HEK293 (cell line): Measurements from ENCODE around the gene LIPE.
A peak's percentile ranks its signal among the peaks of the same experiment; 100 is the strongest.

Experiments
- CTCF ChIA-PET: fragments of 350-600 bp; formaldehyde crosslinking; extraction: SDS; loops from one replicate; lab custom pipeline; 2021; ENCODE audit warnings: antibody characterized with exemption; lab: Yijun Ruan, JAX
- POLR2A ChIA-PET: fragments of 300-600 bp; formaldehyde crosslinking; extraction: SDS; loops from one replicate; lab custom pipeline; 2020; ENCODE audit warnings: antibody characterized with exemption, inconsistent platforms; lab: Yijun Ruan, JAX
- H3K27ac ChIP-seq: fragments of 200-500 bp; sonication (Bioruptor generic); 2 replicates; pipeline ENCODE4 v1.5.1; 2014; ENCODE audit warnings: low read depth, low read length, control low read depth, inconsistent platforms; ENCODE audit errors: extremely low read depth
- H3K36me3 ChIP-seq, 2 experiments: fragments of 200-500 bp in 1 of 2; sonication (Bioruptor generic) in 1 of 2; 1 replicate in 1 of 2; 2 replicates in 1 of 2; pipeline ENCODE4 v1.5.1; 2014 to 2017; ENCODE audit warnings: inconsistent platforms in 2 of 2, low read length in 2 of 2; ENCODE audit not compliant: control insufficient read depth in 2 of 2, insufficient read depth in 1 of 2
- H3K4me1 ChIP-seq: fragments of 200-500 bp; sonication (Bioruptor generic); 2 replicates; pipeline ENCODE4 v1.5.1; 2014; ENCODE audit warnings: mild to moderate bottlenecking, low read length, inconsistent platforms; ENCODE audit not compliant: control insufficient read depth, insufficient read depth
- H3K4me3 ChIP-seq: 2 replicates; pipeline ENCODE4 v1.5.1; 2011; ENCODE audit warnings: low read depth, mild to moderate bottlenecking, control low read depth, low read length, moderate library complexity
- H3K9me3 ChIP-seq: fragments of 200-500 bp; sonication (Bioruptor generic); 2 replicates; pipeline ENCODE4 v1.5.1; 2014; ENCODE audit warnings: low read depth, low read length, inconsistent platforms; ENCODE audit not compliant: control insufficient read depth, insufficient read depth
- BCL11B ChIP-seq: fragments of 450-650 bp; formaldehyde crosslinking; IDR thresholded peaks from 2 replicates; pipeline ENCODE4 v1.5.1; 2016; ENCODE audit warnings: low read depth, missing biosample characterization, missing genetic modification characterization
- KLF16 ChIP-seq: fragments of 450-650 bp; formaldehyde crosslinking; IDR thresholded peaks from 2 replicates; pipeline ENCODE4 v1.5.1; 2017; ENCODE audit warnings: missing biosample characterization, missing genetic modification characterization
- KLF8 ChIP-seq: fragments of 450-650 bp; formaldehyde crosslinking; IDR thresholded peaks from 2 replicates; pipeline ENCODE4 v1.5.1; 2016; ENCODE audit warnings: missing biosample characterization, missing genetic modification characterization
- KLF9 ChIP-seq: fragments of 450-650 bp; formaldehyde crosslinking; IDR thresholded peaks from 2 replicates; pipeline ENCODE4 v1.5.1; 2016; ENCODE audit warnings: missing biosample characterization, missing genetic modification characterization, low read depth
- ZBTB49 ChIP-seq: fragments of 450-650 bp; formaldehyde crosslinking; IDR thresholded peaks from 2 replicates; pipeline ENCODE4 v1.5.1; 2016; ENCODE audit warnings: missing biosample characterization, missing genetic modification characterization, low read depth
- ZEB2 ChIP-seq: fragments of 450-650 bp; formaldehyde crosslinking; IDR thresholded peaks from 2 replicates; pipeline ENCODE4 v1.5.1; 2016; ENCODE audit warnings: missing biosample characterization, missing genetic modification characterization
- ZFP69B ChIP-seq: fragments of 450-650 bp; formaldehyde crosslinking; IDR thresholded peaks from 2 replicates; pipeline ENCODE4 v1.5.1; 2016; ENCODE audit warnings: missing biosample characterization, missing genetic modification characterization
- ZNF114 ChIP-seq: fragments of 450-650 bp; formaldehyde crosslinking; IDR thresholded peaks from 2 replicates; pipeline ENCODE4 v1.5.0; 2017; ENCODE audit warnings: missing biosample characterization, missing genetic modification characterization
- ZNF138 ChIP-seq: fragments of 450-650 bp; formaldehyde crosslinking; IDR thresholded peaks from 2 replicates; pipeline ENCODE4 v1.5.1; 2016; ENCODE audit warnings: missing biosample characterization, missing genetic modification characterization, borderline replicate concordance
- ZNF148 ChIP-seq: fragments of 450-650 bp; formaldehyde crosslinking; IDR thresholded peaks from 2 replicates; pipeline ENCODE4 v1.5.0; 2017; ENCODE audit warnings: missing biosample characterization, missing genetic modification characterization, borderline replicate concordance
- ZNF155 ChIP-seq: fragments of 450-650 bp; formaldehyde crosslinking; IDR thresholded peaks from 2 replicates; pipeline ENCODE4 v1.5.1; 2016; ENCODE audit warnings: missing biosample characterization, missing genetic modification characterization
- ZNF16 ChIP-seq: fragments of 450-650 bp; formaldehyde crosslinking; IDR thresholded peaks from 2 replicates; pipeline ENCODE4 v1.5.1; 2016; ENCODE audit warnings: low read depth, missing biosample characterization, missing genetic modification characterization
- ZNF169 ChIP-seq: fragments of 450-650 bp; formaldehyde crosslinking; IDR thresholded peaks from 2 replicates; pipeline ENCODE4 v1.5.1; 2016; ENCODE audit warnings: missing biosample characterization, missing genetic modification characterization
- ZNF175 ChIP-seq: fragments of 450-650 bp; formaldehyde crosslinking; IDR thresholded peaks from 2 replicates; pipeline ENCODE4 v1.5.1; 2016; ENCODE audit warnings: missing biosample characterization, missing genetic modification characterization
- ZNF248 ChIP-seq: fragments of 450-650 bp; formaldehyde crosslinking; IDR thresholded peaks from 2 replicates; pipeline ENCODE4 v1.5.1; 2017; ENCODE audit warnings: missing biosample characterization, missing genetic modification characterization
- ZNF26 ChIP-seq: fragments of 450-650 bp; formaldehyde crosslinking; IDR thresholded peaks from 2 replicates; pipeline ENCODE4 v1.5.1; 2016; ENCODE audit warnings: missing biosample characterization, missing genetic modification characterization
- ZNF311 ChIP-seq: fragments of 450-650 bp; formaldehyde crosslinking; IDR thresholded peaks from 2 replicates; pipeline ENCODE4 v1.5.1; 2017; ENCODE audit warnings: missing biosample characterization, missing genetic modification characterization, borderline replicate concordance
- ZNF423 ChIP-seq: fragments of 450-650 bp; formaldehyde crosslinking; IDR thresholded peaks from 2 replicates; pipeline ENCODE4 v1.5.1; 2016; ENCODE audit warnings: missing biosample characterization, missing genetic modification characterization
- ZNF473 ChIP-seq: fragments of 450-650 bp; formaldehyde crosslinking; IDR thresholded peaks from 2 replicates; pipeline ENCODE4 v1.5.1; 2017; ENCODE audit warnings: missing biosample characterization, missing genetic modification characterization
- ZNF530 ChIP-seq: fragments of 450-650 bp; formaldehyde crosslinking; IDR thresholded peaks from 2 replicates; pipeline ENCODE4 v1.5.1; 2016; ENCODE audit warnings: low read depth, missing biosample characterization, missing genetic modification characterization
- ZNF549 ChIP-seq: fragments of 450-650 bp; IDR thresholded peaks from 2 replicates; pipeline ENCODE4 v1.5.1; 2018; ENCODE audit warnings: missing biosample characterization, missing genetic modification characterization, mild to moderate bottlenecking, inconsistent platforms, moderate library complexity
- ZNF555 ChIP-seq: fragments of 450-650 bp; formaldehyde crosslinking; conservative IDR thresholded peaks from 2 replicates; pipeline ENCODE4 v1.5.1; 2017; ENCODE audit warnings: missing biosample characterization, mild to moderate bottlenecking, missing genetic modification characterization, inconsistent platforms
- ZNF621 ChIP-seq: fragments of 450-650 bp; formaldehyde crosslinking; IDR thresholded peaks from 2 replicates; pipeline ENCODE4 v1.5.1; 2017; ENCODE audit warnings: missing biosample characterization, missing genetic modification characterization
- ZNF624 ChIP-seq: fragments of 450-650 bp; formaldehyde crosslinking; IDR thresholded peaks from 2 replicates; pipeline ENCODE4 v1.5.1; 2017; ENCODE audit warnings: missing biosample characterization, missing genetic modification characterization
- ZNF639 ChIP-seq: fragments of 450-650 bp; formaldehyde crosslinking; IDR thresholded peaks from 2 replicates; pipeline ENCODE4 v1.5.1; 2016; ENCODE audit warnings: missing biosample characterization, missing genetic modification characterization
- ZNF768 ChIP-seq: fragments of 450-650 bp; formaldehyde crosslinking; IDR thresholded peaks from 2 replicates; pipeline ENCODE4 v1.5.1; 2018; ENCODE audit warnings: missing biosample characterization, mild to moderate bottlenecking, missing genetic modification characterization
- ZSCAN30 ChIP-seq: fragments of 450-650 bp; IDR thresholded peaks from 2 replicates; pipeline ENCODE4 v1.5.1; 2018; ENCODE audit warnings: missing biosample characterization, mild to moderate bottlenecking, missing genetic modification characterization, moderate library complexity

Gene LIPE

GRCh38 chr19:42386974-42387707 is 40.0 kb downstream of the LIPE start (continued):
- TF ChIP-seq ZNF16 (tag by site-specific recombination), result peak; percentile 59
- TF ChIP-seq KLF8 (tag by site-specific recombination), result peak; percentile 83
- TF ChIP-seq ZNF555 (tag by site-specific recombination), result no peak
- no peak for TF ChIP-seq ZNF311 (tag by site-specific recombination)
- no peak for TF ChIP-seq ZNF624 (tag by site-specific recombination)
- no peak for TF ChIP-seq ZNF248
- no peak for TF ChIP-seq ZNF155

- Histone ChIP-seq H3K4me3 (no peak overlapping the region), H3K4me1 (no peaks in the 10 kb centered on the region), H3K9me3 (no peaks in the 10 kb centered on the region), H3K27ac (no peak overlapping the region)
- no peak for TF ChIP-seq ZNF26 (tag by site-specific recombination)
- TF ChIP-seq ZNF530, result no peak
- TF ChIP-seq ZEB2 (tag by site-specific recombination), result no peak
- no peak for TF ChIP-seq ZNF138 (tag by site-specific recombination)
- TF ChIP-seq BCL11B (tag by site-specific recombination), result no peak
- no peak for TF ChIP-seq ZFP69B (tag by site-specific recombination)
- no peak for TF ChIP-seq ZNF148
- TF ChIP-seq ZSCAN30 (tag by site-specific recombination), result no peak
- TF ChIP-seq ZNF473 (tag by site-specific recombination), result no peak
- TF ChIP-seq ZNF175 (tag by site-specific recombination), result no peak
- no peak for TF ChIP-seq ZNF549 (tag by site-specific recombination)
- TF ChIP-seq ZBTB49 (tag by site-specific recombination), result no peak
- TF ChIP-seq ZNF768 (tag by site-specific recombination), result no peak
- TF ChIP-seq ZNF114 (tag by site-specific recombination), result no peak
- no peak for TF ChIP-seq ZNF639
- TF ChIP-seq ZNF169 (tag by site-specific recombination), result no peak
- no peak for TF ChIP-seq KLF9
- no peak for TF ChIP-seq KLF16
- no peak for TF ChIP-seq ZNF621 (tag by site-specific recombination)
- TF ChIP-seq ZNF423 (tag by site-specific recombination), result no peak
- TF ChIP-seq, all 188 proteins: peak for 0
- ChIA-PET CTCF (interaction anchor here (0.6 to 1.9 kb wide), 11 partner anchors 16 to 354 kb away, joined by 3 to 10 read pairs (median 3); no protein-coding TSS in a partner anchor), POLR2A (interaction anchor here (0.7 to 6.9 kb wide), 4 partner anchors 16 to 304 kb away, joined by 3 to 41 read pairs (median 7); partner anchors contain the start of gene ZNF574)
- H3K36me3 ChIP-seq, result peaks cover 3 to 15% of the 10 kb centered on the region in 2 experiments; a peak in 2 of 3 replicates
Observed at GRCh38 chr19:42380155-42380554, 47.0 kb downstream of the LIPE start.
